HG03196 (cell line): Measurements from ENCODE around the gene NBEA.

Experiments used
- ATAC-seq: cut with Tn5 transposase; IDR thresholded peaks from one replicate; pipeline ENCODE4 v1.9.1; 2021; ENCODE audit not compliant: unreplicated experiment

The NBEA gene

GRCh38 chr13:35256459-35257148 is 314.5 kb downstream of the NBEA start:
- ATAC-seq = no peak

- no peak for ATAC-seq
These were observed 318.2 kb downstream of the NBEA start for GRCh38 chr13:35260316-35260715.

DNA sequence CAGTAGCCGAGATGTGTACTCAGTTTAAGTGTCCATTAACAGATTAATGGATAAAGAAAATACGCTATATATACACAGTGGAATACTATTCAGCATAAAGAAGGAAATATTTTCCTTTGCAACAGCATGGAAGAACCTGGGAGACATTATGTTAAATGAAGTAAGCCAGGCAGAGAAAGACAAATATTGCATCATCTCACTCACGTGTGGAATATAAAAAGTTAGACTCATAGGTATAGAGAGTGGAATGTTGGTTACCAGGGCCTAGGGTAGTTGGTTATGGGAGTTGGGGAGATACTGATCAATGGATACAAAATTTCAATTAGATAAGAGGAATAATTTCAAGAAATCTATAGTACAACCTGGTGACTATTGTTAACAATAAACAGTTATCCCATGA is 324.3 kb downstream of the NBEA start:
- ATAC-seq = no peak

DNA sequence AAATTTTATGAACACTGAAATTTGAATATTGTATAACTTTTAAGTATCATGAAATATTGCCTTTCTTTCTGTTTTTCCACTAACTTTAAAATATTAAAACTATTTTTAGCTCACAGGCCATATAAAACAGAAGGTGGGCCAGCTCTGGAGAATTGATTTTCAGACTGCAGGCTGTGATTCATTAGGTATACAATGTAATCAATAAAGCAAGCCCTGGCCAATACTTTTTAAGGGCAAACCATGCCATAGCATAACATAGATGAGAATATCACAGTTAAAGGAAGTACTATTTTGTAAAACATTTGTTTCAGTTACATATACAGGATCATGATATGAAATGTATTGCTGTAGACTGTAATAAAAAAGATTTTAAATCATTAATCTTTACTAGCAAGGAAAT is 336.8 kb downstream of the NBEA start:
- no peak for ATAC-seq

DNA sequence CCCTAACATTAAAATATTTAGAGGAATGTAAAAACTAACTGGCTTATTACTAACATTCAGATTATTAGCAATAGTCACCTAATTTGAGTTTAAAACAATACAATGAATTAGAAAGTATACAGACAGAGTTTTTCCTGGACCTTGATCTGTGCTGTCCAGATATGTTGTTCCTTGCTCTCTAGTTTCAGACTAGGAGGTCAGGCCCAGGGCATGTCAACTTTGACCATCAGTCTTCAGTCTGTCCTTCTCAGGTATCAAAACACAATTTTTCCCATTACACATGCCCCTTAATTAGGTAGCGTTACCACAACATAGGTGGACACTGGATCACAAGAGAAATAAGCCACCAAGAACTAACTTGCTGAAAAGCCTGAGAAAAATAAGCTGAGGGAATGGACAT is 337.4 kb downstream of the NBEA start:
- no peak for ATAC-seq

GRCh38 chr13:35283856-35284255 is 341.8 kb downstream of the NBEA start:
- no peak for ATAC-seq

- no peak for ATAC-seq
These were observed 343.6 kb downstream of the NBEA start for GRCh38 chr13:35285677-35286076.

- ATAC-seq = no peak
These were observed 350.3 kb downstream of the NBEA start for GRCh38 chr13:35292329-35292728.

- no peak for ATAC-seq
These were observed 351.6 kb downstream of the NBEA start for GRCh38 chr13:35293579-35294226.

- no peak for ATAC-seq
These were observed 367.6 kb downstream of the NBEA start for GRCh38 chr13:35309706-35310105.

DNA sequence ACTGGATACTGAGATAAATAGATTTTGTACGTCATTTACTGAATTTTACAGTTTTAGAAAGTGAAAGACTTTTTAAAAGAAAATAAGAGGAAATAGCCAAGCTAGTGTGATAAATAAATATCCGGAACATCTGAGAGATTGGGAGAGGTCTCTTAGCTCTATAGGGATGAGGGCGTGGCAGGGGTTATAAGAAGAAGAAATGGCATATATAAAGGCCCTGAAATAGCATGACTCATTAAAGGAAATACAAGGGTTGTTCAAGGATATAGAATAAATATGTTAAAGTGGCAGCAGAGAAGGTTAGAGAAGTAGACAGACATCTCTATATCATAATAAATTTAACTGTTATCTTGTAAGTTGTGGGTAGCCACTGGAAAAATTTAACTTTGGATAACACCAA is 390.1 kb downstream of the NBEA start:
- no peak for ATAC-seq

DNA sequence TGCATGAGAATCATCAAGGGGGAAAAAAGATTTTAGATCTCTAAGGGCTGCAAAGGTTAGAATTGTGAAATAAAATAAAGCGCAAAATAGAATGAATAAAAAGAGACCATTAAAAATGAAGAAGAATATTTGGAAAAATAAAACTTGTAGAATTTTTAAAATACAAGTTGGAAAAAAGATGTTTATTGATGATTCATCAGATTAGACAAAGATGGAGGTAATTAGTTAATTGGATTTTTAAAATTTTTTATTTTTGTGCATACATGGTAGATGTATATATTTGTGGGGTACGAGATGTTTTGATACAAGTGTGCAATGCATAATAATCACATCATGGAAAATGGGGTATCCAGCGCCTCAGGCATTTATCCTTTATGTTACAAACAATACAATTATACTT is 391.1 kb downstream of the NBEA start:
- ATAC-seq = no peak

DNA sequence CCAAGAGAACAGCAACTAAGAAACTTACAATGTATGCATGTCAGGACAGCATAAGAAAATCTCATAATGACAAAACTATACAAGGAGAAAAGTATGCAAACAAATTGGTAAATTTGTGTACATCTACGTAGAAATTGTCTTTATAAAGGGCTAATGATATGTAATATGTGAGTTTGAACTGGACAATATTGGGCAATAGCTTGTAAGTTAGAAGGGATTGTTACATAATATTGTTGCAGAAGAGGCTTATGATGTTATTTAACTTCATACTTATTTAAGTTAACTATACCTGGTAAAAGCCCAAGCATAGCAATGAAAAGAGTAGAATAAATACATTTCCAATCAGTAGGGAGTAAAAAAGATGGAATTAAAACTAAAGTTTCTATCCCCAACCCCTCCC is 400.4 kb downstream of the NBEA start:
- no peak for ATAC-seq

DNA sequence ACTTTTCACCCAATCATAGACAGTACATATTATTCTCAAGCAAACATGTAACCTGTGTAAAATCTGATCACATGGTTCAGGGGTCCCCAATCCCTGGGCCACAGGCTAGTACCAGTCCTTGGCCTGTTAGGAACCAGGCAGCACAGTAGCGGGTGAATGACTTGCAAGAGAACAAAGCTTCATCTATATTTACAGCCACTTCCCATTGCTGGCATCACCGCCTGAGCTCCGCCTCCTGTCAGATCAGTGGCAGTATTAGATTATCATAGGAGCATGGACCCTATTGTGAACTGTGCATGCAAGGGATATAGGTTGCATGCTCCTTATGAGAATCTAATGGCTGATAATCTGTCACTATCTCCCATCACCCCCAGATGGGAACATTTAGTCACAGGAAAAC is 401.3 kb downstream of the NBEA start:
- ATAC-seq = no peak

DNA sequence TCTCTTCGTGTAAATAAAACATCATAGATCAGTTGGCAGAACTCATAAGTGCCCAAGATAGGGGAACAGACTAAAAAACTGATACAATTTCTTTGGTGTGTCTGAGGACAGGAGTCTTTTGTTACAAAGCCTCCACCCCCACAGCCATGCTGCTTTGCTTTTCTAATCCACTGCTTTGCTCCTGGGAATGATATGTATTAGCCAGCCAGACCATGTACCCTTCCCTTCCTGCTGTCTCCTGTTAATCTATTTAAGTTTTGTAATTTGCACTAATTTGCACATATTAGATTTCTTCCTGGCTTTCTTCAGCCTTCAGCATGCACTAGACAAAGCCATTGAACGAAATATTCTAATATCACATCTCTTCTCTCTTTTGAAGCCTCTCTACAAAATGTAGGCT is 403.9 kb downstream of the NBEA start:
- ATAC-seq = no peak

DNA sequence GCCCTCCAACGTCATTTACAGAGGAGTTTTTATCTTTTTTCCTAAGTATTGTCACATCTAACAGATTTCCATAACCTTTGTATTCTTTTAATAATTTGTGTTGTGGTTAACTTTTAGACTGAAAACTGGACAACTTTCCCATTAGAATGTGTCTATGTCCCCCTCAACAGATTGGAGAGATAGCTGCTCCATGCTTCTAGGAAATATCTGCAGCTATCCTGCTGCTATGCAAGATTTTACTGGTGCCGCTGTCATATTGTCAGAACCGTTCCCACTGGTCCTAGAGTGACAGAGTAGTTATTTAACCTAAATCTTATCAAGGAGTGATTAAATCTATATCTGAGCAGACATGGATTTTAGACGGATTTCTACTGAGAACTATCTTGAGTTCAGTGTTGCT is 404.4 kb downstream of the NBEA start:
- ATAC-seq = no peak

GRCh38 chr13:35347679-35348205 is 405.7 kb downstream of the NBEA start:
- no peak for ATAC-seq

GRCh38 chr13:35349052-35349451 is 407.0 kb downstream of the NBEA start:
- ATAC-seq = no peak

DNA sequence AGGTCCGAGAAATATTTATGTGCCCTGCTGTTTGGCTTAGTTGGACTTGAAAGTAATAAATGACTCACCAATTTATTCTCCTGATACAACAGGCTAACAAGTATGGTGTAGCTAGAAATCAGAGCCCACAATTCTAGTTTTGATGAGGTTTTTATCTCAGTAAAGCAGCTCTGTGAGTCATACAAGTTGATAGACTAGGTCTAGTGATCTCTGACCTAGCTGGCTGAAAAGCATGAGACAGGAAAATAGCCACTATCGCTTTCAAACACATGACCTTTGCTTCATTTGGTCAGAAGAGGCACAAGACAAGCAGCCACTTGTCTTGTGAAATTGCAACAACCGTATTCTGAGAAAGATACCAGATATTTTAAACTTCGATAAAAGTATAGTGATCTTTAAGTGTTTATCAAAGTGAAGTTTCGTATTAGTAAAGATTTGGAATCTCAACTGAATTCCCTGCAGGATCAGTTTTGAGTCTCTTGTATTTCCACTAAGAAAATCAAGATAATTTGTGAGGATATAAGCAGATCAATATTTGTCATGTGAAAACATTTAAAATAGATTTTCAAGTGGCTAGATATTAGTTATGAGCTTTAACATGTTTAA is 407.7 kb downstream of the NBEA start:
- peak; percentile 62 for ATAC-seq

DNA sequence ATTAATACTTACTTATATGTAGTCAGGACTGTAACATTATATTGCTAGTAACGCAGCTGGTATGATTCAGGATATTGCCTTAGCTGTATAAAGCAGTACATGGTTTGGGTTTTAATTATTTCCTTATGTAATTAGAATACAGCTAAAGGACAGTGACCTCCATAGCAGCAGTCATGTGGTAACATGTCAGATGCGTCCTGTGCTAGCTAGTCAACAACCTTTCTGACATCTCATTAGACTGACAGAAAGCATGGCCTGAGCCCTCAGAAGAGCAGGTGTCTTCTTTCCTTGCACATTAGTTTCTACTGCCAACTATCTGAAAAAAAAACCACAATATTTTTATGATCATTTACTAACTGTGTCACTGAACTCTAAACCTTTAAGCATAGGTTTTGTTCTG is 412.2 kb downstream of the NBEA start:
- ATAC-seq = no peak

DNA sequence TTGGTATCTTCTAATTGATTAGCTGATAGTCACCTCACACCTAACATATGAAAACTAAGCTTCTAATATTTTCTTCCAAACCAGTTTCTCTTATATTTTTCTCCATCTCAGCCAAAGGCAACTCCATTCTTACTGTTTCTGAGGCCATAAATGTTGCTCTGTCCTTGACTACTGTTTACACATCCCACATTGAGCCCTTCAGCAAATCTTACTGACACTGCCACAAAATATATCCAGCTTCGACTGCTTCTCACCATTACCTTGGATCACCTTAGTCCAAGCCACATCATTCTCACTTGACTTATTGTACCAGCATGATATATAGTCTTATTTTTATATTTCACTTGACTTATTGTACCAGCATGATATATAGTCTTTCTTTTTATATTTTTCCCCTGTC is 412.8 kb downstream of the NBEA start:
- no peak for ATAC-seq

DNA sequence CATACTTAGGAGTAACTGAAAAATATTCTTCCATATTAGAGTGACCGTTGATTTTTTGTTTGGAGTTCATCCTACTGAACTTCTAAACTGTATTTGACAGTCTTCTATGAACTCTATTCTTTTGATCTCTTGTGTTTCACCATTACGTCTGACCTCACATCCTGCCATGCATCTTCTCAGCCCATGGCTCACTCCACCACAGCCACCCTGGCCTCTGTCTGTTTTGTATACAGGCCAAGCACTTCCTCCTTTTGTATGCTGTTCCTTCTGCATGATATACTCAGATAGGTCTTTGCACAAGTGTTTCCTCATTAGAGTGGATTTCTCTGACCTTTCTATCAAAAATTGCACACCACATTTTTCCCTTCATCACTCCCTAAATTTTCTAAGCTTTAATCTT is 414.5 kb downstream of the NBEA start:
- ATAC-seq = no peak
